ENCODE data around the gene GET4. TPM values are rescaled to one million over a fixed set of nuclear protein-coding genes. Genes with fewer than 3 reads are reported as not detected.
A peak's percentile ranks its signal among the peaks of the same experiment; 100 is the strongest.

The GET4 gene
- total and polyA plus RNA-seq, 2 of the 8 experiments (the other 6 are each of a cell fraction or from before 2014, with no cell fraction given), result 56.7 to 74.1 TPM

- no peak overlapping the region for H2BK15ac ChIP-seq (ENCODE audit: low read length)
- H3K79me2 ChIP-seq (ENCODE audit: control insufficient read depth in 1 of 2, insufficient read depth in 2 of 2, low read length in 2 of 2), result no peaks in the 10 kb centered on the region
- 89% methylated on average over 22 of the region's 22 CpGs; no CpG with 5 or more reads in 1 of the 2 experiments for WGBS, 2 experiments (ENCODE audit: extremely low coverage in 1 of 2, insufficient coverage in 1 of 2, insufficient read length in 1 of 2, insufficient replicate concordance in 2 of 2, low coverage in 1 of 2, low lambda C conversion rate in 2 of 2, missing lambda C conversion rate in 1 of 2)
- POLR2A ChIA-PET (ENCODE audit: partially characterized antibody), result interaction anchor here (1.0 kb wide), 1 partner anchor 11 kb away, joined by 3 read pairs; no protein-coding TSS in a partner anchor
- H3K36me3 ChIP-seq (ENCODE audit: control insufficient read depth in 2 of 4, insufficient read depth in 4 of 4, low read length in 3 of 4), result peaks cover 0 to 3% (median 0%) of the 10 kb centered on the region in 4 experiments; a peak in 2 of 8 replicates
- H3K18ac ChIP-seq (ENCODE audit: extremely low read depth, low read length), result no peak overlapping the region
- no peak overlapping the region for H2BK5ac ChIP-seq (ENCODE audit: low read depth, low read length)
- no peak overlapping the region for H3K9ac ChIP-seq (replicated peaks in 1 of 4; ENCODE audit: extremely low read depth in 1 of 4, low read depth in 3 of 4, low read length in 3 of 4)
- H3K4ac ChIP-seq (replicated peaks; ENCODE audit: insufficient read length, low read depth, low read length), result no peak overlapping the region
- no peak overlapping the region for H2AK5ac ChIP-seq (ENCODE audit: low read depth, low read length)
- DNase-seq (ENCODE audit: low read depth in 1 of 2, low spot score in 2 of 2) (no peak), FAIRE-seq (no peak)
- no peak overlapping the region for H2BK20ac ChIP-seq (ENCODE audit: low read length)
- H4K5ac ChIP-seq (ENCODE audit: insufficient read length, low read depth, low read length), result no peak overlapping the region
- H4K20me1 ChIP-seq (replicated peaks in 1 of 2; ENCODE audit: control insufficient read depth in 1 of 2, insufficient read depth in 2 of 2, low read length in 2 of 2), result no peaks in the 10 kb centered on the region
- no peak overlapping the region for H3K23ac ChIP-seq (ENCODE audit: insufficient read length)
- H2BK120ac ChIP-seq (replicated peaks; ENCODE audit: low read depth, low read length), result no peak overlapping the region
- no peak overlapping the region for H3K14ac ChIP-seq (ENCODE audit: insufficient read length)
- no peak overlapping the region for H2AFZ ChIP-seq (ENCODE audit: low read length)
- no peak overlapping the region for H3K4me2 ChIP-seq (ENCODE audit: insufficient read depth in 1 of 2, low read depth in 2 of 2, low read length in 2 of 2)
- peaks cover 0 to 8% (median 4%) of the 10 kb centered on the region in 4 experiments; a peak in 5 of 7 replicates for H3K4me1 ChIP-seq (replicated peaks in 1 of 4; ENCODE audit: control insufficient read depth in 3 of 4, insufficient read depth in 4 of 4, low read length in 3 of 4)
- H3K79me1 ChIP-seq (ENCODE audit: low read depth, low read length), result no peaks in the 10 kb centered on the region; the same call in 1 of the 2 replicates
- H4K8ac ChIP-seq (ENCODE audit: extremely low read depth, insufficient read depth, low read length), result 0 out of 2 replicates have a peak overlapping the region, but pooled peaks have one; percentile 15
- CTCF ChIA-PET (ENCODE audit: partially characterized antibody), result interaction anchor here (0.9 kb wide), 1 partner anchor 29 kb away, joined by 3 read pairs; no protein-coding TSS in a partner anchor
- no peak overlapping the region for H3K27ac ChIP-seq (ENCODE audit: low read depth, low read length)
- H3K23me2 ChIP-seq (ENCODE audit: low read depth, low read length), result no peaks in the 10 kb centered on the region
- 0 out of 2 replicates have a peak overlapping the region, but pooled peaks have one; percentile 27 for H2BK12ac ChIP-seq (ENCODE audit: low read depth, low read length)
- H3K27me3 ChIP-seq (replicated peaks in 1 of 4; ENCODE audit: control insufficient read depth in 3 of 4, extremely low read depth in 1 of 4, insufficient read depth in 3 of 4, low read length in 3 of 4), result peaks cover 0 to 4% (median 3%) of the 10 kb centered on the region in 4 experiments; a peak in 2 of 7 replicates
- no peak overlapping the region for H3K56ac ChIP-seq (replicated peaks; ENCODE audit: insufficient read length, low read depth, low read length)
- no peak overlapping the region for H3K4me3 ChIP-seq (ENCODE audit: extremely low read depth in 1 of 4, insufficient read depth in 2 of 4, low read depth in 3 of 4, low read length in 4 of 4)
- H3K9me3 ChIP-seq (ENCODE audit: insufficient read depth in 2 of 2, low read depth in 1 of 2, low read length in 1 of 2), result no peaks in the 10 kb centered on the region
- H4K91ac ChIP-seq (replicated peaks; ENCODE audit: insufficient read length, low read length), result no peak overlapping the region
- TF ChIP-seq CREB1 (IDR thresholded peaks at IDR 0.05), result no peak
- no peak for TF ChIP-seq RFX5 (IDR thresholded peaks at IDR 0.05; ENCODE audit: borderline replicate concordance, low read depth, low read length)
- TF ChIP-seq POLR2AphosphoS5 (IDR thresholded peaks at IDR 0.05; ENCODE audit: low read depth, low read length), result no peak
- no peak for TF ChIP-seq KDM5A (IDR thresholded peaks at IDR 0.05; ENCODE audit: low read length)
Observed at GRCh38 chr7:902996-903395, 26.6 kb downstream of the GET4 start.

All from H1 (cell line).